Panc1 (cell line): ENCODE data around the gene RGCC. TPM values are rescaled to one million over a fixed set of nuclear protein-coding genes. Genes with fewer than 3 reads are reported as not detected.

Experiments used
- ATAC-seq: fragments of 200-7000 bp; cut with Tn5 transposase; 2 replicates; pipeline ENCODE4 v1.9.1; 2020; ENCODE audit warnings: mild to moderate bottlenecking, moderate library complexity
- BruUV-seq: library from RNA; stranded (reverse); fragments of 400-500 nt; replicated peaks from 2 replicates; lab custom pipeline; 2021; lab: Mats Ljungman, UMichigan
- CTCF ChIA-PET: fragments of 300-600 bp; sonication (Branson Sonifier 250); formaldehyde crosslinking; loops from one replicate; lab custom pipeline; 2022; ENCODE audit warnings: antibody characterized with exemption; lab: Charles Lee
- POLR2A ChIA-PET: fragments of 300-600 bp; sonication (Branson Sonifier 250); formaldehyde crosslinking; loops from one replicate; lab custom pipeline; 2022; ENCODE audit warnings: antibody characterized with exemption; lab: Charles Lee
- DNase-seq: peaks from one replicate; pipeline ENCODE4 v3.0.0-alpha.2; 2010; ENCODE audit warnings: low read depth, low spot score
- H3K27ac ChIP-seq: 2 replicates; pipeline ENCODE4 v1.5.1; 2011; ENCODE audit warnings: mild to moderate bottlenecking, low read length, inconsistent platforms
- H3K27me3 ChIP-seq: fragments of 200-500 bp; sonication (Bioruptor generic); 2 replicates; pipeline ENCODE4 v1.6.0; 2014; ENCODE audit warnings: low read length, inconsistent platforms; ENCODE audit not compliant: control insufficient read depth, insufficient read depth
- H3K36me3 ChIP-seq: fragments of 200-500 bp; sonication (Bioruptor generic); 2 replicates; pipeline ENCODE4 v1.5.1; 2014; ENCODE audit warnings: inconsistent platforms, mild to moderate bottlenecking, low read length, moderate library complexity; ENCODE audit not compliant: control insufficient read depth, insufficient read depth
- H3K4me1 ChIP-seq: 2 replicates; pipeline ENCODE4 v1.5.1; 2011; ENCODE audit warnings: inconsistent platforms, mild to moderate bottlenecking, low read length, moderate library complexity; ENCODE audit not compliant: control insufficient read depth, insufficient read depth
- H3K4me3 ChIP-seq, 2 experiments: 2 replicates each; pipeline ENCODE4 v1.5.1; 2011 to 2012; ENCODE audit warnings: low read depth in 2 of 2, low read length in 2 of 2, mild to moderate bottlenecking in 2 of 2, inconsistent platforms in 1 of 2, moderate library complexity in 1 of 2
- H3K9me3 ChIP-seq: fragments of 200-500 bp; sonication (Bioruptor generic); 2 replicates; pipeline ENCODE4 v1.5.1; 2014; ENCODE audit warnings: low read depth, mild to moderate bottlenecking, inconsistent platforms, low read length, moderate library complexity; ENCODE audit not compliant: control insufficient read depth, insufficient read depth
- POLR2AphosphoS5 ChIP-seq: IDR thresholded peaks from 2 replicates; pipeline ENCODE4 v1.6.1; 2012; ENCODE audit warnings: mild to moderate bottlenecking, low read depth, low read length, moderate library complexity
- SIN3A ChIP-seq: IDR thresholded peaks from 2 replicates; pipeline ENCODE4 v1.6.1; 2012; ENCODE audit warnings: low read depth, mild to moderate bottlenecking, low read length, moderate library complexity, borderline replicate concordance; ENCODE audit not compliant: insufficient read depth
- TCF7L2 ChIP-seq: IDR thresholded peaks from 2 replicates; pipeline ENCODE4 v1.6.1; 2011; ENCODE audit warnings: mild to moderate bottlenecking, low read depth, low read length, inconsistent platforms
- in situ Hi-C: cut with HindIII; loops from 2 replicates; pipeline ENCODE4 v1.10.0; 2016; ENCODE audit warnings: low sequenced_read_pairs, low pct_unique_long_range_greater_than_20kb
- intact Hi-C: fragments of 100-400 bp; cut with micrococcal nuclease; formaldehyde crosslinking; loops from one replicate; pipeline ENCODE4 v1.10.0; 2022; ENCODE audit not compliant: unreplicated experiment
- total RNA-seq: library from RNA; stranded (reverse); gene quantifications from one replicate; pipeline ENCODE4 v1.2.1, GENCODE V29; 2021; ENCODE audit not compliant: unreplicated experiment
- TF ChIP-seq, protein P1 (sequence below), 2 experiments: IDR thresholded peaks; 2 replicates each; pipeline ENCODE4 v1.6.1; 2011 to 2012; ENCODE audit warnings: low read depth in 2 of 2, control low read depth in 1 of 2, low read length in 1 of 2, mild to moderate bottlenecking in 1 of 2, moderate library complexity in 1 of 2; ENCODE audit not compliant: insufficient read depth in 1 of 2
- TF ChIP-seq, protein P2 (sequence below): fragments of 450-650 bp; IDR thresholded peaks from 2 replicates; pipeline ENCODE4 v1.5.1; 2017; ENCODE audit warnings: mild to moderate bottlenecking

The RGCC gene
- total RNA-seq, 1 experiment from 2014 or later, result 6.7 TPM

DNA sequence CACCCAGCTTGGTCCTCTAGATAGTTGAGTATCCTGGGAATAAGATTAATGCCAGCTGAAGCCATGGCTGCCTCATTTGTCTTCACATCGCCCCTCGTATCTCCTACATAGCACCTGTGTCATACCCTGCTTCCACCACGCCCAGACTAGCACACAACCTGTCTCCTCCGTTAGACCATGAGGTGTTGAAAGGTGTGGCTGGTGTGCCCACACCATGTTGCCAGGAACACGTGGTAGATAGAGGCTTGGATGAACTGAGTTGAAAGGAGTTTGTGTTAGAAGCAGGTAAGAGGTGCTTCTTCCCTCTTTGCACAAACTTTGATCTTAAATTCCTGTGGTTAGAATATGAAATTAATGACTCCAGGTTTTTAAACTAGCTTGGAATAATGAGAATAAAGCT, 40.1 kb downstream of the RGCC start:
- H3K4me3 ChIP-seq, result no peak overlapping the region
- H3K27ac ChIP-seq, result no peak overlapping the region
- in situ Hi-C loops, result no loop called here
- no peaks in the 10 kb centered on the region for H3K36me3 ChIP-seq
- no peaks in the 10 kb centered on the region for H3K27me3 ChIP-seq
- ChIA-PET POLR2A (no interaction called here), CTCF (no interaction called here)
- ATAC-seq, result no peak
- DNase-seq, result no peak
- BruUV-seq, result no TSS peak
- no peaks in the 10 kb centered on the region for H3K9me3 ChIP-seq
- TF ChIP-seq SIN3A (no peak), TCF7L2 (no peak), POLR2AphosphoS5 (no peak)
- TF ChIP-seq, protein P1, sequence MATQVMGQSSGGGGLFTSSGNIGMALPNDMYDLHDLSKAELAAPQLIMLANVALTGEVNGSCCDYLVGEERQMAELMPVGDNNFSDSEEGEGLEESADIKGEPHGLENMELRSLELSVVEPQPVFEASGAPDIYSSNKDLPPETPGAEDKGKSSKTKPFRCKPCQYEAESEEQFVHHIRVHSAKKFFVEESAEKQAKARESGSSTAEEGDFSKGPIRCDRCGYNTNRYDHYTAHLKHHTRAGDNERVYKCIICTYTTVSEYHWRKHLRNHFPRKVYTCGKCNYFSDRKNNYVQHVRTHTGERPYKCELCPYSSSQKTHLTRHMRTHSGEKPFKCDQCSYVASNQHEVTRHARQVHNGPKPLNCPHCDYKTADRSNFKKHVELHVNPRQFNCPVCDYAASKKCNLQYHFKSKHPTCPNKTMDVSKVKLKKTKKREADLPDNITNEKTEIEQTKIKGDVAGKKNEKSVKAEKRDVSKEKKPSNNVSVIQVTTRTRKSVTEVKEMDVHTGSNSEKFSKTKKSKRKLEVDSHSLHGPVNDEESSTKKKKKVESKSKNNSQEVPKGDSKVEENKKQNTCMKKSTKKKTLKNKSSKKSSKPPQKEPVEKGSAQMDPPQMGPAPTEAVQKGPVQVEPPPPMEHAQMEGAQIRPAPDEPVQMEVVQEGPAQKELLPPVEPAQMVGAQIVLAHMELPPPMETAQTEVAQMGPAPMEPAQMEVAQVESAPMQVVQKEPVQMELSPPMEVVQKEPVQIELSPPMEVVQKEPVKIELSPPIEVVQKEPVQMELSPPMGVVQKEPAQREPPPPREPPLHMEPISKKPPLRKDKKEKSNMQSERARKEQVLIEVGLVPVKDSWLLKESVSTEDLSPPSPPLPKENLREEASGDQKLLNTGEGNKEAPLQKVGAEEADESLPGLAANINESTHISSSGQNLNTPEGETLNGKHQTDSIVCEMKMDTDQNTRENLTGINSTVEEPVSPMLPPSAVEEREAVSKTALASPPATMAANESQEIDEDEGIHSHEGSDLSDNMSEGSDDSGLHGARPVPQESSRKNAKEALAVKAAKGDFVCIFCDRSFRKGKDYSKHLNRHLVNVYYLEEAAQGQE (IDR thresholded peaks at IDR 0.05; ENCODE audit: insufficient read depth in 1 of 2, low read depth in 2 of 2, low read length in 1 of 2), result no peak
- TF ChIP-seq, protein P2, sequence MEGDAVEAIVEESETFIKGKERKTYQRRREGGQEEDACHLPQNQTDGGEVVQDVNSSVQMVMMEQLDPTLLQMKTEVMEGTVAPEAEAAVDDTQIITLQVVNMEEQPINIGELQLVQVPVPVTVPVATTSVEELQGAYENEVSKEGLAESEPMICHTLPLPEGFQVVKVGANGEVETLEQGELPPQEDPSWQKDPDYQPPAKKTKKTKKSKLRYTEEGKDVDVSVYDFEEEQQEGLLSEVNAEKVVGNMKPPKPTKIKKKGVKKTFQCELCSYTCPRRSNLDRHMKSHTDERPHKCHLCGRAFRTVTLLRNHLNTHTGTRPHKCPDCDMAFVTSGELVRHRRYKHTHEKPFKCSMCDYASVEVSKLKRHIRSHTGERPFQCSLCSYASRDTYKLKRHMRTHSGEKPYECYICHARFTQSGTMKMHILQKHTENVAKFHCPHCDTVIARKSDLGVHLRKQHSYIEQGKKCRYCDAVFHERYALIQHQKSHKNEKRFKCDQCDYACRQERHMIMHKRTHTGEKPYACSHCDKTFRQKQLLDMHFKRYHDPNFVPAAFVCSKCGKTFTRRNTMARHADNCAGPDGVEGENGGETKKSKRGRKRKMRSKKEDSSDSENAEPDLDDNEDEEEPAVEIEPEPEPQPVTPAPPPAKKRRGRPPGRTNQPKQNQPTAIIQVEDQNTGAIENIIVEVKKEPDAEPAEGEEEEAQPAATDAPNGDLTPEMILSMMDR, result no peak
- intact Hi-C loops, result no loop called here
- no peaks in the 10 kb centered on the region for H3K4me1 ChIP-seq

DNA sequence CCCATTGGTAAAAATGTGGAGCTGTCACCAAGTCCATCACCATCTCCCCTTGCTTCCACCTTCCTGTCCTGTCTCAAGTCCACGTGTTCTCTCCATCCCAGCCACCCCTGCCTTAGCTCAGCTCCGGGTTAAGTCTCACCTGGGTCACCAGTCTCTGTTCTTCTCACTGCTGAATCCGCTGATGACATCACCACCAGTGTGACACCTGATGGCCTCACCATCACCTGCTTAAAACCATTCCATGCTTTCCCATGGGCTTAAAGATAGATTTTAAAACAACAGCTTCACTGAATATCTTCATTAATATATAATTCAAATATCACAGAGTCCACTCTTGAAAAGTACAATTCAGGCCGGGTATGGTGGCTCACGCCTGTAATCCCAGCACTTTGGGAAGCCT, 42.1 kb downstream of the RGCC start:
- no peaks in the 10 kb centered on the region for H3K9me3 ChIP-seq
- BruUV-seq, result no TSS peak
- ChIA-PET POLR2A (no interaction called here), CTCF (no interaction called here)
- H3K4me1 ChIP-seq, result no peaks in the 10 kb centered on the region
- in situ Hi-C loops, result no loop called here
- H3K27ac ChIP-seq, result no peak overlapping the region
- intact Hi-C loops, result no loop called here
- no peaks in the 10 kb centered on the region for H3K27me3 ChIP-seq
- TF ChIP-seq TCF7L2, result no peak
- TF ChIP-seq SIN3A, result no peak
- TF ChIP-seq, protein P2, result no peak
- TF ChIP-seq POLR2AphosphoS5, result no peak
- TF ChIP-seq, protein P1 (IDR thresholded peaks at IDR 0.05; ENCODE audit: insufficient read depth in 1 of 2, low read depth in 2 of 2, low read length in 1 of 2), result no peak
- no peak for ATAC-seq
- DNase-seq, result no peak
- no peaks in the 10 kb centered on the region for H3K36me3 ChIP-seq
- H3K4me3 ChIP-seq, result no peak overlapping the region
